Neutrophil (primary cell): ENCODE results near the gene IMP3.

ENCODE experiments used
- H3K27ac ChIP-seq: fragments of 200-600 bp; sonication (generic); 2 replicates; pipeline ENCODE4 v1.5.1; 2016; ENCODE audit warnings: mild to moderate bottlenecking, moderate library complexity
- H3K27me3 ChIP-seq: fragments of 200-600 bp; sonication (generic); 2 replicates; pipeline ENCODE4 v1.6.0; 2016; ENCODE audit warnings: mild to moderate bottlenecking
- H3K36me3 ChIP-seq: fragments of 200-600 bp; sonication (generic); 2 replicates; pipeline ENCODE4 v1.5.1; 2017
- H3K4me1 ChIP-seq, 2 experiments: fragments of 200-600 bp in 1 of 2; sonication (generic) in 1 of 2; 1 replicate in 1 of 2; 2 replicates in 1 of 2; pipeline versions ENCODE4 v1.5.1 to v1.6.1; 2013 to 2016; ENCODE audit warnings: low read depth in 1 of 2, low read length in 1 of 2, mild to moderate bottlenecking in 1 of 2, moderate library complexity in 1 of 2; ENCODE audit not compliant: control insufficient read depth in 1 of 2, insufficient read depth in 1 of 2
- H3K4me3 ChIP-seq, 2 experiments: fragments of 200-600 bp in 1 of 2; sonication (generic) in 1 of 2; 1 replicate in 1 of 2; 2 replicates in 1 of 2; pipeline ENCODE4 v1.5.1; 2013 to 2016; ENCODE audit warnings: low read depth in 1 of 2, low read length in 1 of 2, mild to moderate bottlenecking in 1 of 2, moderate library complexity in 1 of 2
- H3K9me3 ChIP-seq: fragments of 200-600 bp; sonication (generic); 2 replicates; pipeline ENCODE4 v1.5.1; 2016
- CTCF ChIP-seq: fragments of 200-600 bp; sonication (generic); IDR thresholded peaks from 2 replicates; pipeline ENCODE4 v1.5.1; 2016; ENCODE audit warnings: antibody characterized with exemption

IMP3 gene

GRCh38 chr15:75663931-75664421, 24.0 kb upstream of the IMP3 start:
- no peak for TF ChIP-seq CTCF
- no peaks in the 10 kb centered on the region for H3K9me3 ChIP-seq
- H3K36me3 ChIP-seq: no peaks in the 10 kb centered on the region
- peaks cover 0 to 5% of the 10 kb centered on the region in 2 experiments for H3K4me1 ChIP-seq
- peaks cover 55% of the 10 kb centered on the region for H3K27me3 ChIP-seq
- no peak overlapping the region for H3K27ac ChIP-seq
- no peak overlapping the region for H3K4me3 ChIP-seq

GRCh38 chr15:75662823-75663519, 22.9 kb upstream of the IMP3 start:
- TF ChIP-seq CTCF: no peak
- no peaks in the 10 kb centered on the region for H3K9me3 ChIP-seq
- H3K27me3 ChIP-seq: peaks cover 55% of the 10 kb centered on the region
- H3K27ac ChIP-seq: no peak overlapping the region
- no peaks in the 10 kb centered on the region for H3K36me3 ChIP-seq
- H3K4me1 ChIP-seq: peaks cover 0 to 5% of the 10 kb centered on the region in 2 experiments
- no peak overlapping the region for H3K4me3 ChIP-seq

- Histone ChIP-seq H3K27me3 (peaks cover 46% of the 10 kb centered on the region), H3K36me3 (no peaks in the 10 kb centered on the region), H3K4me1 (peaks cover 0 to 5% of the 10 kb centered on the region in 2 experiments), H3K4me3 (no peak overlapping the region), H3K27ac (no peak overlapping the region), H3K9me3 (no peaks in the 10 kb centered on the region)
- TF ChIP-seq CTCF: no peak
Observed at GRCh38 chr15:75661756-75662140, 21.7 kb upstream of the IMP3 start.

- no peak for TF ChIP-seq CTCF
- H3K9me3 ChIP-seq: no peaks in the 10 kb centered on the region
- peaks cover 0 to 5% of the 10 kb centered on the region in 2 experiments for H3K4me1 ChIP-seq
- no peaks in the 10 kb centered on the region for H3K36me3 ChIP-seq
- no peak overlapping the region for H3K27ac ChIP-seq
- H3K4me3 ChIP-seq: no peak overlapping the region
- H3K27me3 ChIP-seq: peaks cover 41% of the 10 kb centered on the region
Observed at GRCh38 chr15:75661100-75661755, 21.2 kb upstream of the IMP3 start.

- no peak for TF ChIP-seq CTCF
- no peak overlapping the region for H3K4me3 ChIP-seq
- H3K36me3 ChIP-seq: no peaks in the 10 kb centered on the region
- H3K27ac ChIP-seq: no peak overlapping the region
- peaks cover 38% of the 10 kb centered on the region for H3K27me3 ChIP-seq
- H3K4me1 ChIP-seq: no peaks in the 10 kb centered on the region
- H3K9me3 ChIP-seq: no peaks in the 10 kb centered on the region
Observed at GRCh38 chr15:75659928-75660645, 20.1 kb upstream of the IMP3 start.
